ENCODE data around the gene HADHB.
"Not testable (repeated sequence)": the region's sequence is repeated elsewhere in the genome, so short reads cannot be mapped to it uniquely, and the experiment has no call there.

The HADHB gene

GRCh38 chr2:26324903-26325302 lies 80.2 kb downstream of the HADHB start:
- TF ChIP-seq Cebpa-rat (IDR thresholded peaks at IDR 0.05): no peak
- Histone ChIP-seq H3K27me3 (no peaks in the 10 kb centered on the region), H3K9ac (no peak overlapping the region), H3K27ac (no peak overlapping the region), H3K9me3 (replicated peaks in 1 of 11) (no peaks in the 10 kb centered on the region), H4K20me1 (no peaks in the 10 kb centered on the region), H3K4me1 (peaks cover 29 to 50% (median 42%) of the 10 kb centered on the region in 10 experiments), H3K36me3 (no peaks in the 10 kb centered on the region), H3K4me3 (no peak overlapping the region), H3K4me2 (peak overlapping the region in 2 of 11 experiments; percentile 2 to 31; a peak in 1 of 22 replicates)

GRCh38 chr2:26325851-26326250 lies 81.1 kb downstream of the HADHB start:
- Histone ChIP-seq H4K20me1 (no peaks in the 10 kb centered on the region; a peak in 1 of 22 replicates), H3K4me3 (no peak overlapping the region), H3K4me1 (peaks cover 36 to 60% (median 51%) of the 10 kb centered on the region in 10 experiments), H3K4me2 (peak overlapping the region in 6 of 11 experiments; percentile 11 to 88 (median 76); a peak in 9 of 22 replicates), H3K9ac (no peak overlapping the region), H3K9me3 (replicated peaks in 1 of 11) (no peaks in the 10 kb centered on the region), H3K27ac (peak overlapping the region in 5 of 11 experiments; percentile 73 to 77 (median 75); a peak in 8 of 22 replicates), H3K27me3 (no peaks in the 10 kb centered on the region), H3K36me3 (no peaks in the 10 kb centered on the region)
- no peak for TF ChIP-seq Cebpa-rat (IDR thresholded peaks at IDR 0.05)

GRCh38 chr2:26326514-26326913 lies 81.8 kb downstream of the HADHB start:
- no peak for TF ChIP-seq Cebpa-rat (IDR thresholded peaks at IDR 0.05)
- H3K27ac ChIP-seq: peak overlapping the region in 8 of 11 experiments; percentile 59 to 77 (median 74); a peak in 14 of 22 replicates
- H3K4me3 ChIP-seq: no peak overlapping the region
- no peaks in the 10 kb centered on the region for H3K36me3 ChIP-seq
- H3K27me3 ChIP-seq: no peaks in the 10 kb centered on the region
- H3K9ac ChIP-seq: peak overlapping the region in 3 of 11 experiments; percentile 39 to 62 (median 56); a peak in 3 of 22 replicates
- peak overlapping the region in 9 of 11 experiments; percentile 67 to 88 (median 75); a peak in 16 of 22 replicates for H3K4me2 ChIP-seq
- no peaks in the 10 kb centered on the region; a peak in 1 of 22 replicates for H4K20me1 ChIP-seq
- H3K9me3 ChIP-seq (replicated peaks in 1 of 11): no peaks in the 10 kb centered on the region
- H3K4me1 ChIP-seq: peaks cover 38 to 60% (median 51%) of the 10 kb centered on the region in 10 experiments

GRCh38 chr2:26327291-26328272 lies 82.8 kb downstream of the HADHB start:
- Histone ChIP-seq H4K20me1 (no peaks in the 10 kb centered on the region; a peak in 1 of 22 replicates), H3K36me3 (no peaks in the 10 kb centered on the region), H3K4me1 (peaks cover 38 to 60% (median 51%) of the 10 kb centered on the region in 10 experiments), H3K4me2 (peak overlapping the region; percentile 63 to 88 (median 74); a peak in 21 of 22 replicates), H3K27me3 (no peaks in the 10 kb centered on the region), H3K9me3 (replicated peaks in 1 of 11) (no peaks in the 10 kb centered on the region), H3K4me3 (peak overlapping the region in 3 of 10 experiments; percentile 5 to 33 (median 25); a peak in 3 of 20 replicates), H3K27ac (peak overlapping the region in 9 of 11 experiments; percentile 6 to 77 (median 74); a peak in 17 of 22 replicates), H3K9ac (peak overlapping the region in 9 of 11 experiments; percentile 2 to 64 (median 52); a peak in 14 of 22 replicates)
- peak in 1 of 11 experiments; percentile 47; a peak in 5 of 22 replicates for TF ChIP-seq Cebpa-rat (IDR thresholded peaks at IDR 0.05)

- H3K4me2 ChIP-seq: peak overlapping the region in 9 of 11 experiments; percentile 67 to 88 (median 75); a peak in 18 of 22 replicates
- peak overlapping the region in 5 of 11 experiments; percentile 30 to 64 (median 53); a peak in 3 of 22 replicates for H3K9ac ChIP-seq
- peak overlapping the region in 6 of 11 experiments; percentile 73 to 77 (median 75); a peak in 9 of 22 replicates for H3K27ac ChIP-seq
- H4K20me1 ChIP-seq; H3K9me3 ChIP-seq (replicated peaks in 1 of 11); H3K36me3 ChIP-seq; H3K27me3 ChIP-seq; H3K4me3 ChIP-seq: not testable (repeated sequence)
- H3K4me1 ChIP-seq: peaks cover 38 to 60% (median 51%) of the 10 kb centered on the region in 10 experiments
Observed at GRCh38 chr2:26329083-26329482, 84.3 kb downstream of the HADHB start.

GRCh38 chr2:26330114-26330549 lies 85.4 kb downstream of the HADHB start:
- Histone ChIP-seq H3K4me3 (no peak overlapping the region), H4K20me1 (no peaks in the 10 kb centered on the region; a peak in 1 of 22 replicates), H3K4me1 (peaks cover 33 to 56% (median 47%) of the 10 kb centered on the region in 10 experiments), H3K9me3 (replicated peaks in 1 of 11) (no peaks in the 10 kb centered on the region), H3K27ac (peak overlapping the region in 6 of 11 experiments; percentile 19 to 77 (median 28); a peak in 10 of 22 replicates), H3K36me3 (no peaks in the 10 kb centered on the region), H3K4me2 (peak overlapping the region; percentile 55 to 83 (median 68)), H3K27me3 (no peaks in the 10 kb centered on the region), H3K9ac (peak overlapping the region in 6 of 11 experiments; percentile 1 to 39 (median 6); a peak in 6 of 22 replicates)
- no peak for TF ChIP-seq Cebpa-rat (IDR thresholded peaks at IDR 0.05)

GRCh38 chr2:26330604-26331003 lies 85.9 kb downstream of the HADHB start:
- no peak overlapping the region for H3K4me3 ChIP-seq
- peaks cover 33 to 53% (median 47%) of the 10 kb centered on the region in 10 experiments for H3K4me1 ChIP-seq
- peak overlapping the region in 6 of 11 experiments; percentile 19 to 51 (median 28); a peak in 10 of 22 replicates for H3K27ac ChIP-seq
- no peaks in the 10 kb centered on the region for H3K9me3 ChIP-seq (replicated peaks in 1 of 11)
- peak overlapping the region in 6 of 11 experiments; percentile 1 to 39 (median 6); a peak in 6 of 22 replicates for H3K9ac ChIP-seq
- H3K27me3 ChIP-seq: no peaks in the 10 kb centered on the region
- no peaks in the 10 kb centered on the region for H3K36me3 ChIP-seq
- no peaks in the 10 kb centered on the region; a peak in 1 of 22 replicates for H4K20me1 ChIP-seq
- no peak for TF ChIP-seq Cebpa-rat (IDR thresholded peaks at IDR 0.05)
- H3K4me2 ChIP-seq: peak overlapping the region; percentile 55 to 83 (median 68)

GRCh38 chr2:26331321-26331720 lies 86.6 kb downstream of the HADHB start:
- not testable (repeated sequence) for H3K4me2 ChIP-seq; H3K4me3 ChIP-seq; H3K27me3 ChIP-seq; H3K9me3 ChIP-seq (replicated peaks in 1 of 11); H4K20me1 ChIP-seq; H3K27ac ChIP-seq; H3K36me3 ChIP-seq; H3K9ac ChIP-seq
- peaks cover 28 to 47% (median 43%) of the 10 kb centered on the region in 10 experiments for H3K4me1 ChIP-seq

GRCh38 chr2:26333293-26333692 lies 88.6 kb downstream of the HADHB start:
- H3K9ac ChIP-seq: no peak overlapping the region
- no peaks in the 10 kb centered on the region; a peak in 1 of 22 replicates for H4K20me1 ChIP-seq
- H3K4me2 ChIP-seq: no peak overlapping the region
- H3K9me3 ChIP-seq (replicated peaks in 1 of 11): no peaks in the 10 kb centered on the region
- peaks cover 14 to 27% (median 25%) of the 10 kb centered on the region in 10 experiments for H3K4me1 ChIP-seq
- no peaks in the 10 kb centered on the region for H3K36me3 ChIP-seq
- no peaks in the 10 kb centered on the region for H3K27me3 ChIP-seq
- H3K4me3 ChIP-seq: no peak overlapping the region
- TF ChIP-seq Cebpa-rat (IDR thresholded peaks at IDR 0.05): no peak
- no peak overlapping the region for H3K27ac ChIP-seq
